GM18505 (cell line): ENCODE measurements around the gene TRIM66.

ENCODE experiments used
- ATAC-seq: cut with Tn5 transposase; IDR thresholded peaks from one replicate; pipeline ENCODE4 v1.9.1; 2021; ENCODE audit not compliant: unreplicated experiment
- POLR2A ChIP-seq: IDR thresholded peaks from 4 replicates; pipeline ENCODE4 v1.6.1; 2011; ENCODE audit warnings: borderline replicate concordance; ENCODE audit not compliant: insufficient read depth, insufficient read length; ENCODE audit errors: extremely low read depth

Gene TRIM66

GRCh38 chr11:8721609-8722500 lies 39.4 kb upstream of the TRIM66 start:
- ATAC-seq = no peak
- no peak for TF ChIP-seq POLR2A

GRCh38 chr11:8720868-8721608 lies 38.6 kb upstream of the TRIM66 start:
- no peak for ATAC-seq
- TF ChIP-seq POLR2A = no peak

GRCh38 chr11:8720352-8720751 lies 37.9 kb upstream of the TRIM66 start:
- no peak for TF ChIP-seq POLR2A
- no peak for ATAC-seq

GRCh38 chr11:8719721-8720120 lies 37.3 kb upstream of the TRIM66 start:
- no peak for ATAC-seq
- TF ChIP-seq POLR2A = no peak

- no peak for ATAC-seq
- no peak for TF ChIP-seq POLR2A
Measured at GRCh38 chr11:8719211-8719649, 36.8 kb upstream of the TRIM66 start.

GRCh38 chr11:8717876-8718753 lies 35.6 kb upstream of the TRIM66 start:
- TF ChIP-seq POLR2A = no peak
- no peak for ATAC-seq

- no peak for TF ChIP-seq POLR2A
- no peak for ATAC-seq
Measured at GRCh38 chr11:8717544-8717875, 35.0 kb upstream of the TRIM66 start.

- no peak for TF ChIP-seq POLR2A
- no peak for ATAC-seq
Measured at GRCh38 chr11:8715501-8715900, 33.0 kb upstream of the TRIM66 start.

- no peak for TF ChIP-seq POLR2A
- ATAC-seq = no peak
Measured at GRCh38 chr11:8714622-8715225, 32.3 kb upstream of the TRIM66 start.

GRCh38 chr11:8713760-8714454 lies 31.4 kb upstream of the TRIM66 start:
- no peak for TF ChIP-seq POLR2A
- no peak for ATAC-seq

- no peak for ATAC-seq
Measured at GRCh38 chr11:8712506-8712905, 30.0 kb upstream of the TRIM66 start.

GRCh38 chr11:8711895-8712442 lies 29.5 kb upstream of the TRIM66 start:
- no peak for TF ChIP-seq POLR2A
- ATAC-seq = no peak

More at GRCh38 chr11:8712506-8712905, 30.0 kb upstream of the TRIM66 start:
- TF ChIP-seq POLR2A = no peak
